GM06990 (cell line): Measurements from ENCODE around the gene ZNF891.

ENCODE experiments used
- DNase-seq: peaks from one replicate; pipeline ENCODE4 v3.0.0-alpha.2; 2011; ENCODE audit not compliant: insufficient read length; ENCODE audit errors: extremely low read depth
- H3K27me3 ChIP-seq: replicated peaks from 2 replicates; pipeline ENCODE4 v1.6.0; 2011; ENCODE audit warnings: low read length; ENCODE audit not compliant: control insufficient read depth, insufficient read depth
- H3K36me3 ChIP-seq: 2 replicates; pipeline ENCODE4 v1.5.1; 2011; ENCODE audit warnings: low read length; ENCODE audit not compliant: control insufficient read depth, insufficient read depth
- H3K4me3 ChIP-seq: replicated peaks from 2 replicates; pipeline ENCODE4 v1.5.1; 2011; ENCODE audit warnings: low read depth, mild to moderate bottlenecking, control low read depth, low read length
- CTCF ChIP-seq: IDR thresholded peaks from 2 replicates; pipeline ENCODE4 v1.5.1; 2011; ENCODE audit warnings: low read length, control low read depth, mild to moderate bottlenecking, inconsistent platforms; ENCODE audit not compliant: insufficient read depth, poor library complexity, severe bottlenecking

The ZNF891 gene

GRCh38 chr12:133130038-133130807 lies at the start of gene ZNF891, which contains the start of gene ZNF10:
Gene ZNF891 (minus strand): TSS chr12:133130274. CDS start chr12:133121918, 8,356 bp downstream.
Gene ZNF10 (plus strand): TSS chr12:133130627. CDS start chr12:133144493, 13,866 bp downstream.
- peak within 1 kb of the TSS; percentile 87 for H3K4me3 ChIP-seq
- TF ChIP-seq CTCF = no peak
- H3K27me3 ChIP-seq = no peaks in the 10 kb centered on the region
- peak; percentile 99 for DNase-seq
- peaks cover 2% of the 10 kb centered on the region for H3K36me3 ChIP-seq

DNA sequence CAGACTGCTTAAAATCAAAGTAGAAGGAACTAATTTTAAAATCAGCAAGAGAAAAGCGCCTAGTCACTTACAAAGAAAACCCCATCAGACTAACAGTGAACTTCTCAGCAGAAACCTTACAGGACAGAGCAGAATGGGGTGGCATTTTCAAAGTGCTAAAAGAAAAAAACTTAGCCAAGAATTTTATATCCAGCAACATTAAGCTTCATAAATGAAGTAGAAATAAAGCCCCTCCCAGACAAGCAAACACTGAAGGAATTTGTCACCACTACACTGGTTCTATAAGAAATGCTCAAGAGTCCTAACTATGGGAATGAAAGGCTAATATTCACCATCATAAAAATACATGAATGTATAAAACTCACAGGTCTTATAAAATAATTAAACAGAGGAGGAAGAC lies 44.8 kb upstream of the ZNF891 start:
- no peaks in the 10 kb centered on the region for H3K27me3 ChIP-seq
- no peak for TF ChIP-seq CTCF
- H3K4me3 ChIP-seq = no peak overlapping the region
- DNase-seq = no peak
- no peaks in the 10 kb centered on the region for H3K36me3 ChIP-seq

DNA sequence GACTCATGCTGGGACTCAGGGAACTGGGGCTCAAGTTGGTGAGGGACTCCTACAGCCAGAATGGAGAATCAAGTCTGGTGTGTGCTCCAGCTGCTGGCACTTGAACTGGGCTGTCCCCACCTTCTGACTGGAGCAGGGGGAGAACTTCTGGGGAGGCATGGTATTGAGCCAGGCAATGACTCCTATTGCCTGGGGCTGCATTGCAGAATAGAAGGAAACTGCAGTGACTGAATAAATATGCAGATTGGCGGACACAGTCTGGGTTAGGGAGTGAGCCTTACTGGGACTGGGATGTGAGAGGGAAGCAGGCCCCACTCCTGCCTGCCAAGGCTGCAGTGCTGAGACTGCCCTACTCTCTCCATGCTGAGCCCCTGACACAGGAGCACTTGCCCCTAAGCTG lies 42.4 kb upstream of the ZNF891 start:
- no peak for DNase-seq
- no peak overlapping the region for H3K4me3 ChIP-seq

GRCh38 chr12:133165776-133166175 lies 35.7 kb upstream of the ZNF891 start:
- no peaks in the 10 kb centered on the region for H3K27me3 ChIP-seq
- TF ChIP-seq CTCF = no peak
- no peak overlapping the region for H3K4me3 ChIP-seq
- no peaks in the 10 kb centered on the region for H3K36me3 ChIP-seq
- DNase-seq = no peak

More for the DNA sequence above, 42.4 kb upstream of the ZNF891 start:
- H3K36me3 ChIP-seq = no peaks in the 10 kb centered on the region
- TF ChIP-seq CTCF = no peak
- no peaks in the 10 kb centered on the region for H3K27me3 ChIP-seq

GRCh38 chr12:133156125-133156690 lies 26.1 kb upstream of the ZNF891 start:
- Histone ChIP-seq H3K36me3 (peaks cover 16% of the 10 kb centered on the region), H3K27me3 (no peaks in the 10 kb centered on the region), H3K4me3 (no peak overlapping the region)
- DNase-seq = no peak
- no peak for TF ChIP-seq CTCF
